Endothelial cell of umbilical vein (primary cell): ENCODE measurements around the gene MYOZ3. TPM values are rescaled to one million over a fixed set of nuclear protein-coding genes. Genes with fewer than 3 reads are reported as not detected.

Experiments used
- BruUV-seq: library from RNA; stranded (reverse); fragments of 400-500 nt; replicated peaks from 2 replicates; lab custom pipeline; 2021; lab: Mats Ljungman, UMichigan
- CTCF ChIA-PET: fragments of 300-600, 350-600 bp; sonication (Branson Sonifier 250); formaldehyde crosslinking; loops from one replicate; lab custom pipeline; 2021; ENCODE audit warnings: antibody characterized with exemption, inconsistent platforms; lab: Charles Lee
- POLR2A ChIA-PET: fragments of 300-600, 350-600 bp; sonication (Branson Sonifier 250); formaldehyde crosslinking; loops from one replicate; lab custom pipeline; 2021; ENCODE audit warnings: antibody characterized with exemption, inconsistent platforms; lab: Charles Lee
- DNase-seq: peaks from one replicate; pipeline ENCODE4 v3.0.0-alpha.2; 2011; ENCODE audit warnings: low read depth, low spot score
- FAIRE-seq: peaks from 2 replicates; lab custom pipeline; 2011; peaks lifted over from hg19 to GRCh38; lab: Jason Lieb, UNC
- H2AFZ ChIP-seq: 2 replicates; pipeline ENCODE4 v1.6.0; 2012; ENCODE audit warnings: low read depth, low read length, control low read depth, inconsistent platforms
- H3K27ac ChIP-seq: 2 replicates; pipeline ENCODE4 v1.5.1; 2011; ENCODE audit warnings: low read depth, mild to moderate bottlenecking, control low read depth, low read length, moderate library complexity; ENCODE audit not compliant: insufficient read depth
- H3K27me3 ChIP-seq, 2 experiments: 2 replicates each; pipeline versions ENCODE4 v1.6.0 to v1.6.1; 2011; ENCODE audit warnings: low read length in 2 of 2, mixed read lengths in 1 of 2; ENCODE audit not compliant: control insufficient read depth in 2 of 2, insufficient read depth in 2 of 2
- H3K36me3 ChIP-seq, 2 experiments: 2 replicates in 1 of 2; 3 replicates in 1 of 2; pipeline ENCODE4 v1.5.1; 2011; ENCODE audit warnings: low read length in 2 of 2, mild to moderate bottlenecking in 1 of 2, moderate library complexity in 1 of 2; ENCODE audit not compliant: control insufficient read depth in 2 of 2, insufficient read depth in 2 of 2; ENCODE audit errors: extremely low read depth in 1 of 2
- H3K4me1 ChIP-seq: 3 replicates; pipeline ENCODE4 v1.5.1; 2011; ENCODE audit warnings: mild to moderate bottlenecking, low read length; ENCODE audit not compliant: control insufficient read depth, insufficient read depth; ENCODE audit errors: extremely low read depth
- H3K4me2 ChIP-seq: 2 replicates; pipeline ENCODE4 v1.6.1; 2011; ENCODE audit warnings: low read length, control low read depth, mixed read lengths; ENCODE audit not compliant: insufficient read depth
- H3K4me3 ChIP-seq, 3 experiments: fragments of 200-600 bp in 1 of 3; sonication (generic), shearing (Covaris generic) in 1 of 3; replicated peaks in 1 of 3; 2 replicates each; pipeline ENCODE4 v1.5.1; 2011 to 2016; ENCODE audit warnings: control low read depth in 3 of 3, low read length in 3 of 3, mild to moderate bottlenecking in 2 of 3, inconsistent platforms in 1 of 3, low read depth in 1 of 3, moderate library complexity in 1 of 3; ENCODE audit not compliant: insufficient read depth in 1 of 3
- H3K79me2 ChIP-seq: 2 replicates; pipeline ENCODE4 v1.6.0; 2012; ENCODE audit warnings: low read length, inconsistent platforms; ENCODE audit not compliant: control insufficient read depth, insufficient read depth
- H3K9ac ChIP-seq: replicated peaks from 2 replicates; pipeline ENCODE3; 2011; ENCODE audit warnings: low read length, control low read depth; ENCODE audit not compliant: insufficient read depth; ENCODE audit errors: extremely low read depth
- H3K9me1 ChIP-seq: replicated peaks from 3 replicates; pipeline ENCODE4 v1.6.0; 2011; ENCODE audit warnings: mild to moderate bottlenecking, low read length; ENCODE audit not compliant: control insufficient read depth, insufficient read depth; ENCODE audit errors: extremely low read depth
- H3K9me3 ChIP-seq: replicated peaks from 2 replicates; pipeline ENCODE4 v1.5.1; 2012; ENCODE audit warnings: low read length, inconsistent platforms; ENCODE audit not compliant: control insufficient read depth, insufficient read depth
- H4K20me1 ChIP-seq: replicated peaks from 2 replicates; pipeline ENCODE3; 2011; ENCODE audit warnings: mild to moderate bottlenecking, low read length; ENCODE audit not compliant: control insufficient read depth, insufficient read depth; ENCODE audit errors: extremely low read depth
- EZH2 ChIP-seq: IDR thresholded peaks from 2 replicates; pipeline ENCODE4 v1.6.1; 2012; ENCODE audit warnings: borderline replicate concordance, low read depth, mild to moderate bottlenecking, moderate library complexity, low read length, inconsistent platforms; ENCODE audit not compliant: severe bottlenecking
- GATA2 ChIP-seq: IDR thresholded peaks from 2 replicates; pipeline ENCODE4 v1.7.0; 2011; ENCODE audit warnings: low read depth, mild to moderate bottlenecking, moderate library complexity, mixed read lengths, low read length; ENCODE audit not compliant: insufficient read length, insufficient read depth
- JUN ChIP-seq: IDR thresholded peaks from 2 replicates; pipeline ENCODE4 v1.6.1; 2011; ENCODE audit warnings: borderline replicate concordance, low read depth; ENCODE audit not compliant: insufficient read length, insufficient read depth
- MAX ChIP-seq: IDR thresholded peaks from 2 replicates; pipeline ENCODE4 v1.6.1; 2011; ENCODE audit not compliant: insufficient read depth, insufficient read length
- MYC ChIP-seq: IDR thresholded peaks from one replicate; pipeline ENCODE4 v1.6.1; 2011; ENCODE audit warnings: mild to moderate bottlenecking, low read depth, low read length
- POLR2A ChIP-seq: IDR thresholded peaks from 2 replicates; pipeline ENCODE4 v1.6.1; 2012; ENCODE audit warnings: low read depth, mild to moderate bottlenecking, control low read depth, low read length
- POLR2AphosphoS5 ChIP-seq: IDR thresholded peaks from 2 replicates; pipeline ENCODE4 v1.6.1; 2012; ENCODE audit warnings: low read depth, mild to moderate bottlenecking, control low read depth, low read length, moderate library complexity; ENCODE audit not compliant: insufficient read depth
- dilution Hi-C: fragments of 300-500 bp; cut with MboI; formaldehyde crosslinking; loops from one replicate; pipeline ENCODE4 v1.15.0; 2019; ENCODE audit warnings: low sequenced_read_pairs; ENCODE audit not compliant: extremely low pct_ligation_motif_present
- intact Hi-C: fragments of 100-400 bp; cut with micrococcal nuclease; formaldehyde crosslinking; loops from one replicate; pipeline ENCODE4 v1.10.0; 2022
- polyA plus RNA-seq, 4 experiments: library from polyadenylated mRNA; depleted of rRNA in 3 of 4; stranded (reverse) in 3 of 4; unstranded in 1 of 4; fragments of >200 nt; gene quantifications; 2 replicates each; pipeline versions ENCODE4 v1.2.1 to v1.2.3, GENCODE V29; 2011 to 2012; ENCODE audit warnings: missing spikeins in 1 of 4
- total RNA-seq: library from RNA; stranded (reverse); gene quantifications from 2 replicates; pipeline ENCODE4 v1.2.3, GENCODE V29; 2021

MYOZ3 gene
- total and polyA plus RNA-seq, 2 donors (not counting 3 experiments of a cell fraction or from before 2014, with no cell fraction given), result 0.43 to 1.1 TPM

- ChIA-PET POLR2A (interaction anchor here (0.7 kb wide), 1 partner anchor 165 kb away, joined by 5 read pairs; no protein-coding TSS in a partner anchor), CTCF (interaction anchor here (1.0 to 2.6 kb wide), 10 partner anchors 9 to 74 kb away, joined by 3 to 9 read pairs (median 5); partner anchors contain the start of gene SYNPO)
- no peaks in the 10 kb centered on the region for H3K9me1 ChIP-seq
- BruUV-seq, result no TSS peak
- no peaks in the 10 kb centered on the region for H3K79me2 ChIP-seq
- peak overlapping the region; percentile 17 for H3K4me2 ChIP-seq
- H2AFZ ChIP-seq, result peak overlapping the region; percentile 51
- FAIRE-seq (no peak), DNase-seq (no peak)
- intact Hi-C loops (loop anchor here (1.0 to 2.0 kb wide), 3 partner anchors 18 to 23 kb away; no protein-coding TSS in a partner anchor), dilution Hi-C loops (no loop called here)
- no peaks in the 10 kb centered on the region for H3K36me3 ChIP-seq
- H3K4me1 ChIP-seq, result peaks cover 26% of the 10 kb centered on the region
- no peak overlapping the region for H3K4me3 ChIP-seq
- no peaks in the 10 kb centered on the region for H4K20me1 ChIP-seq
- no peaks in the 10 kb centered on the region for H3K27me3 ChIP-seq
- peak overlapping the region; percentile 6 for H3K27ac ChIP-seq
- no peak for TF ChIP-seq GATA2
- no peak for TF ChIP-seq EZH2
- no peak for TF ChIP-seq POLR2AphosphoS5
- no peak for TF ChIP-seq POLR2A
- no peak for TF ChIP-seq JUN
- no peak for TF ChIP-seq MAX
- no peak for TF ChIP-seq MYC
- no peaks in the 10 kb centered on the region for H3K9me3 ChIP-seq
- H3K9ac ChIP-seq, result no peak overlapping the region
These were observed 42.3 kb upstream of the MYOZ3 start for GRCh38 chr5:150618588-150619281.
